Neural crest cell (in vitro differentiated cells): ENCODE data around the gene FBXL17. TPM values are rescaled to one million over a fixed set of nuclear protein-coding genes. Genes with fewer than 3 reads are reported as not detected.

ENCODE experiments used
- DNase-seq: peaks from one replicate; pipeline ENCODE4 v3.0.0; 2021; ENCODE audit warnings: low read depth, mixed read lengths, low spot score
- H3K27ac Mint-ChIP-seq: one replicate; pipeline ENCODE4 v1.8.0; 2021; ENCODE audit warnings: mild to moderate bottlenecking, mixed read lengths; ENCODE audit not compliant: unreplicated experiment
- H3K27me3 Mint-ChIP-seq: 2 replicates; pipeline ENCODE4 v1.8.0; 2021; ENCODE audit warnings: low read depth, mild to moderate bottlenecking, mixed read lengths
- H3K36me3 Mint-ChIP-seq: 2 replicates; pipeline ENCODE4 v1.8.0; 2021; ENCODE audit warnings: low read depth, mild to moderate bottlenecking, mixed read lengths
- H3K4me1 Mint-ChIP-seq: 2 replicates; pipeline ENCODE4 v1.8.0; 2021; ENCODE audit warnings: mixed read lengths
- H3K4me3 Mint-ChIP-seq: one replicate; pipeline ENCODE4 v1.8.0; 2021; ENCODE audit warnings: mild to moderate bottlenecking, mixed read lengths
- H3K9me3 Mint-ChIP-seq: 2 replicates; pipeline ENCODE4 v1.8.0; 2021; ENCODE audit warnings: mixed read lengths
- CTCF ChIP-seq: fragments of 200-600 bp; sonication (generic); conservative IDR thresholded peaks from 2 replicates; pipeline ENCODE4 v1.5.0; 2021; ENCODE audit warnings: antibody characterized with exemption, mild to moderate bottlenecking
- total RNA-seq: library from RNA; stranded (reverse); gene quantifications from 2 replicates; pipeline ENCODE4 v1.2.1, GENCODE V29; 2021

The FBXL17 gene
- total RNA-seq, 1 donor from 2014 or later = 17.8 TPM

GRCh38 chr5:108249785-108250426 is 132.0 kb downstream of the FBXL17 start:
- no peak overlapping the region for H3K4me3 Mint-ChIP-seq
- no peak for TF ChIP-seq CTCF
- no peaks in the 10 kb centered on the region for H3K9me3 Mint-ChIP-seq
- peaks cover 12% of the 10 kb centered on the region for H3K4me1 Mint-ChIP-seq
- H3K27me3 Mint-ChIP-seq = no peaks in the 10 kb centered on the region
- H3K27ac Mint-ChIP-seq = no peak overlapping the region
- no peak for DNase-seq
- H3K36me3 Mint-ChIP-seq = no peaks in the 10 kb centered on the region

- Mint-ChIP-seq H3K4me1 (peaks cover 12% of the 10 kb centered on the region), H3K4me3 (no peak overlapping the region), H3K27me3 (no peaks in the 10 kb centered on the region), H3K9me3 (no peaks in the 10 kb centered on the region), H3K27ac (no peak overlapping the region), H3K36me3 (no peaks in the 10 kb centered on the region)
- DNase-seq = no peak
- TF ChIP-seq CTCF = no peak
Measured at GRCh38 chr5:108249095-108249784, 132.7 kb downstream of the FBXL17 start.

GRCh38 chr5:108238936-108239887 is 142.7 kb downstream of the FBXL17 start:
- Mint-ChIP-seq H3K9me3 (peaks cover 2% of the 10 kb centered on the region), H3K36me3 (peaks cover 11% of the 10 kb centered on the region), H3K27me3 (no peaks in the 10 kb centered on the region), H3K4me3 (no peak overlapping the region), H3K27ac (no peak overlapping the region), H3K4me1 (no peaks in the 10 kb centered on the region)
- no peak for TF ChIP-seq CTCF
- DNase-seq = no peak

- peaks cover 2% of the 10 kb centered on the region for H3K9me3 Mint-ChIP-seq
- no peak for DNase-seq
- H3K27me3 Mint-ChIP-seq = no peaks in the 10 kb centered on the region
- TF ChIP-seq CTCF = no peak
- H3K4me3 Mint-ChIP-seq = no peak overlapping the region
- no peak overlapping the region for H3K27ac Mint-ChIP-seq
- no peaks in the 10 kb centered on the region for H3K4me1 Mint-ChIP-seq
- H3K36me3 Mint-ChIP-seq = peaks cover 11% of the 10 kb centered on the region
Measured at GRCh38 chr5:108238461-108238860, 143.4 kb downstream of the FBXL17 start.

GRCh38 chr5:108233617-108234155 is 148.2 kb downstream of the FBXL17 start:
- DNase-seq = no peak
- Mint-ChIP-seq H3K4me1 (no peaks in the 10 kb centered on the region), H3K9me3 (peaks cover 6% of the 10 kb centered on the region), H3K36me3 (peaks cover 11% of the 10 kb centered on the region), H3K27ac (no peak overlapping the region), H3K27me3 (no peaks in the 10 kb centered on the region), H3K4me3 (no peak overlapping the region)
- no peak for TF ChIP-seq CTCF
